ENCODE measurements around the gene GNG2.
A peak's percentile ranks its signal among the peaks of the same experiment; 100 is the strongest.

GNG2 gene

DNA sequence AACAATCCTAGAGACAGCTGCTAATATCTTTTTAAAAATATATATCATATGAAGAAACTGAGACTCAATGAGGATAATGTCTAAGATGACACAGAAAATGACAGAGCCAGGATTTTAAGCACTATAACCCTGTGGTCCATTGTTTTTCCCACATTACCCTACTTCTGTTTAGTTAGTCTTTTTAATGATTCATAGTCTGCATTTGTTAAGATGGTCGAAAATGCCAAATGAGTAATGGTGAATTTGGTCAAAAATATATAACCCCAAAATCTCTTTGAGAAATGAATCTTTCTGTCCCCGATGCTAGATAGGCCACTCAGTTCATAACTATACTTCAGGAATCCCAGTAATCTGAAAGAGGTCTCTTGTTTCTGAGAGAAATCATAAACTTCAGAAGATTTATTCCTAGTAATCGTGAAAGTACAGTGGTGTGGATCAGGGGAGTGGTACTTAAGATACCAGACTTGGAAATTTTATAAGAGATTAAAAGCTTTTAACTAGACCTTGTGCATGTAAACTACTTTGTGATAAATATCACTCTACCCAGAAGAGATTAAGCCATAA, 139.7 kb downstream of the GNG2 start:
- no peak for DNase-seq

- no peak for DNase-seq
These were observed 140.3 kb downstream of the GNG2 start for GRCh38 chr14:52000696-52001095.

GRCh38 chr14:52002542-52002941, 142.1 kb downstream of the GNG2 start:
- DNase-seq: no peak

GRCh38 chr14:52003324-52003723, 142.9 kb downstream of the GNG2 start:
- no peak for DNase-seq

GRCh38 chr14:52005625-52006024, 145.2 kb downstream of the GNG2 start:
- no peak for DNase-seq

- no peak for DNase-seq
These were observed 145.9 kb downstream of the GNG2 start for GRCh38 chr14:52006361-52006760.

- DNase-seq: no peak
These were observed 146.8 kb downstream of the GNG2 start for GRCh38 chr14:52007211-52007610.

DNA sequence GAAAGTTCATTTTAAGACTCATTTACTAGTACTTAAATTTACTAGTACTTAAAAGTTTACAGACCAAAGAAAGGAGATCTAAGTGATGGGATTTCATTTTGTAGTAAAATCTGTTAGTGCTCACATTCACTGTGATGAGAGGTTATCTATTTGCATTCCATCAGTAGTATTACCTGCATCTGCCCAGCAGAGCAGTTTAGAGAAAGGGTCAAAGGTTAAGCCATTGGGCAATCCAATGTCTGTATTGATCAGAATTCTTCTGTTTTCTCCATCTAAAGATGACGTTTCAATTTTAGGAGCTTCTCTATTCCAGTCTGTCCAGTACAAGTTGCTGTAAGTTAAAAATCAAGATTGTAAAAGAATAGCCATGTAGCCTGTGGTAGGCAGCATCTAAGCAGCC, 147.2 kb downstream of the GNG2 start:
- DNase-seq: no peak

GRCh38 chr14:52008136-52008535, 147.7 kb downstream of the GNG2 start:
- no peak for DNase-seq

GRCh38 chr14:52010173-52010693, 149.8 kb downstream of the GNG2 start:
- no peak for DNase-seq

- no peak for DNase-seq
These were observed 151.1 kb downstream of the GNG2 start for GRCh38 chr14:52011523-52011922.

GRCh38 chr14:52012635-52013034, 152.2 kb downstream of the GNG2 start:
- no peak for DNase-seq

GRCh38 chr14:52013984-52014600, 153.7 kb downstream of the GNG2 start:
- no peak for DNase-seq

- no peak for DNase-seq
These were observed 154.3 kb downstream of the GNG2 start for GRCh38 chr14:52014601-52015267.

GRCh38 chr14:52015411-52016030, 155.1 kb downstream of the GNG2 start:
- DNase-seq: peak; percentile 13

GRCh38 chr14:52018252-52018651, 157.8 kb downstream of the GNG2 start:
- no peak for DNase-seq

GRCh38 chr14:52018970-52019369, 158.6 kb downstream of the GNG2 start:
- DNase-seq: no peak
